DOHH2 (cell line): ENCODE measurements around the gene ZBTB7B.

Source experiments
- CTCF ChIP-seq: fragments of 200-600 bp; sonication (generic); IDR thresholded peaks from one replicate; pipeline ENCODE4 v1.5.1; 2014; ENCODE audit warnings: antibody characterized with exemption, mild to moderate bottlenecking, low read depth, low read length; ENCODE audit not compliant: poor library complexity, severe bottlenecking
- EZH2phosphoT487 ChIP-seq: fragments of 200-600 bp; sonication (generic); IDR thresholded peaks from 2 replicates; pipeline ENCODE4 v1.6.1; 2017; ENCODE audit warnings: borderline replicate concordance, mild to moderate bottlenecking, antibody characterized with exemption, low read length, moderate library complexity, mixed read lengths

GRCh38 chr1:154972517-154973343 is 29.9 kb upstream of the ZBTB7B start:
- no peak for TF ChIP-seq CTCF
- no peak for TF ChIP-seq EZH2phosphoT487
